Astrocyte of the spinal cord (primary cell): ENCODE data around the gene HOXB6.
A peak's percentile ranks its signal among the peaks of the same experiment; 100 is the strongest.

ENCODE experiments used
- DNase-seq: peaks from one replicate; pipeline ENCODE4 v3.0.0; 2011; ENCODE audit warnings: low read depth, low spot score
- H3K4me3 ChIP-seq: 2 replicates; pipeline ENCODE4 v1.5.1; 2011; ENCODE audit warnings: low read depth, mild to moderate bottlenecking, low read length, moderate library complexity
- in situ Hi-C: cut with HindIII; loops from 2 replicates; pipeline ENCODE4 v1.10.0; 2017; ENCODE audit warnings: low sequenced_read_pairs
- TF ChIP-seq, protein P1 (sequence below): IDR thresholded peaks from 2 replicates; pipeline ENCODE4 v1.5.1; 2012; ENCODE audit warnings: low read depth, mild to moderate bottlenecking, low read length, inconsistent platforms

Gene HOXB6

DNA sequence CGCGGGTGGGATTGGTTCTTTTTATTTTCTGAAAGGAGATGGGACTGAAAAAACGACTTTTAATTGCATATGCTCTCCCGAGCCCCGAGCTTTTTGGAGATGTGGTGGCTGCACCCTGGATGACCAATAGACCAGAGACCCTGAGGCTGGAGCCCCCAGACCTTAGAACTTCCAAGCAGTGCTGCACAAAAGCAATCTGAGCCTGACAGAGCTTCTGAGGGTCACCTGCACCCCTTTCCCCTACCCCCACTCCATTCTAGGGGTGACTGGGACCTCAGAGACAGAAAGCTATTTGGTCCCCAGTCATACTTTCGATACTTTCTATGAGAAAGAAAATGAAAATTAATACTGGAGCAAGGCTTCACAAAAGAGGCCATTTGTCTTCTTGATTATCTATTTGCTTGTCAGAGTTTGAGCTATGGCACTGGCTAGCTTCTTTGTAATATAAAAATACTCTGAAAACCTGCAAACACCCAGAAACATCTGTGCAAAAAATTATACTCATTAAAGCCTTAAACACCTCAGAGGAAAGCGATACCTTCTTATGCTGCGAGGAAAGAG, 30.2 kb downstream of the HOXB6 start:
- in situ Hi-C loops = no loop called here
- peak overlapping the region; percentile 77 for H3K4me3 ChIP-seq
- TF ChIP-seq, protein P1, sequence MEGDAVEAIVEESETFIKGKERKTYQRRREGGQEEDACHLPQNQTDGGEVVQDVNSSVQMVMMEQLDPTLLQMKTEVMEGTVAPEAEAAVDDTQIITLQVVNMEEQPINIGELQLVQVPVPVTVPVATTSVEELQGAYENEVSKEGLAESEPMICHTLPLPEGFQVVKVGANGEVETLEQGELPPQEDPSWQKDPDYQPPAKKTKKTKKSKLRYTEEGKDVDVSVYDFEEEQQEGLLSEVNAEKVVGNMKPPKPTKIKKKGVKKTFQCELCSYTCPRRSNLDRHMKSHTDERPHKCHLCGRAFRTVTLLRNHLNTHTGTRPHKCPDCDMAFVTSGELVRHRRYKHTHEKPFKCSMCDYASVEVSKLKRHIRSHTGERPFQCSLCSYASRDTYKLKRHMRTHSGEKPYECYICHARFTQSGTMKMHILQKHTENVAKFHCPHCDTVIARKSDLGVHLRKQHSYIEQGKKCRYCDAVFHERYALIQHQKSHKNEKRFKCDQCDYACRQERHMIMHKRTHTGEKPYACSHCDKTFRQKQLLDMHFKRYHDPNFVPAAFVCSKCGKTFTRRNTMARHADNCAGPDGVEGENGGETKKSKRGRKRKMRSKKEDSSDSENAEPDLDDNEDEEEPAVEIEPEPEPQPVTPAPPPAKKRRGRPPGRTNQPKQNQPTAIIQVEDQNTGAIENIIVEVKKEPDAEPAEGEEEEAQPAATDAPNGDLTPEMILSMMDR = no peak
- no peak for DNase-seq

DNA sequence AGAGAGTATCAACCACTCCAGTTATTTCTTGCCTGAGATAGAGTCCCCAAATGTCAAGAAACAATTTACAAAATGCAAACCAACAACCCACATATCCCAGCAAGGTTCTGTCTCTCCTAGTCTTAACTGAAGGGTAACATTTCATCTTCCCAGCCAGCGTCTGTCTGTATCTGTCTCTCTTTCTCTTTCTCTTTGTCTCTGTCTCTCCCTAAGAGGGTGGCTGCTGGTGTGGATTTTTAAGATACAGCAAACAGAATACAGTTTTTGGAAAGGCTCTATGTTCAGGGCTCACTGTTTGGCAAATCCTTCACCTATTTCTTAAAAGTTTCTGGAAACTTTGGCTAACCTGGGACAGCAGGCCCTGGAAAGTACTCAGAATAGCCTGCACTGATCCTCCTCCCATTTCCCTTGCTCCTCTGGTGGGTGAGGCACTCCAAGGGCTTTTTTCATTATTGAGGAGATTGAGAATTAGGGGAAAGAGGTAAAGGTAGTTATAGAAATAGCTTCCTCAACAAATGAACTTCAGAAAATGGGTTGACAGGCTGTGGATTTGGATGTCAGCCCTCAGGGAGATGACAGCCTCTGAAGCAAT, 32.9 kb downstream of the HOXB6 start:
- in situ Hi-C loops = no loop called here
- DNase-seq = no peak
- TF ChIP-seq, protein P1 = no peak
- H3K4me3 ChIP-seq = peak overlapping the region; percentile 77

DNA sequence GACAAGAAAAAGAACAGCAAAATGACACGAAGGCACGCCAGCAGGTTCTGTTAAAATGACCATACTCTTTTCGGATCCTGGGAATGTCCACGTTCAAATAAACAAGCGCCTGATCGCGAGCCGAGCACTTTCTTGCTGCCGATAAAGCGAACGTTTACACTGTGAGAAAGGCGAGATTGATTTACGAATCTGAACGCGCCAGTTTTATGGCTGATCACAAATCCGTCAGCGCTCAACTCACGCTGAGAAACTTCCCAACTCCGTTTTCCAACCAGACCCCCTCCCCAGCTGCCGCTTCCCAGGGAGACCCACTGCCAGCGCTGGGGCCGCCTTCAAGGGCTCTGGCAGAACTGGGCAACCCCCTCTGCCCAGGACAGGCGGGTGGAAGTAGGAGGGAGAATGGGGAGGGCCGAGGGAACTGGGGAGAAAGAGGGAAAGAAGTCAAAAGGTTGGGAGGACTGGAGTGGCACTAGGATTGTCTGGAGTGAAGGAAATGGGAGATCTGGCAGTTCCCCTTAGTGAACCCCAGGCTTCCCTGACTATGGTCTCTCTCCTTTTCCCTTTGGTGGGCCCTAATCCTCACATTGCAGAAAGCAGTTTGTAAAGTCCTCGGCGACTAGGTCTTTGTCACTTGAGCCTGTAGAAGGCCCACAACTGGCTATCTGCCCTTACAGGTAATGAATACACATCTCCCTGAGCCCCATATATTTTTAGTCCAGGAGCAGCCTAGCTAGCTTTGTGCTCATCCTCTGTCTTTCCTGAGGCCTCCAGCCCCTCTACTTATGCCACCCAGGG, 33.6 kb downstream of the HOXB6 start:
- H3K4me3 ChIP-seq = peak overlapping the region; percentile 77
- TF ChIP-seq, protein P1 = no peak
- in situ Hi-C loops = no loop called here
- DNase-seq = no peak

DNA sequence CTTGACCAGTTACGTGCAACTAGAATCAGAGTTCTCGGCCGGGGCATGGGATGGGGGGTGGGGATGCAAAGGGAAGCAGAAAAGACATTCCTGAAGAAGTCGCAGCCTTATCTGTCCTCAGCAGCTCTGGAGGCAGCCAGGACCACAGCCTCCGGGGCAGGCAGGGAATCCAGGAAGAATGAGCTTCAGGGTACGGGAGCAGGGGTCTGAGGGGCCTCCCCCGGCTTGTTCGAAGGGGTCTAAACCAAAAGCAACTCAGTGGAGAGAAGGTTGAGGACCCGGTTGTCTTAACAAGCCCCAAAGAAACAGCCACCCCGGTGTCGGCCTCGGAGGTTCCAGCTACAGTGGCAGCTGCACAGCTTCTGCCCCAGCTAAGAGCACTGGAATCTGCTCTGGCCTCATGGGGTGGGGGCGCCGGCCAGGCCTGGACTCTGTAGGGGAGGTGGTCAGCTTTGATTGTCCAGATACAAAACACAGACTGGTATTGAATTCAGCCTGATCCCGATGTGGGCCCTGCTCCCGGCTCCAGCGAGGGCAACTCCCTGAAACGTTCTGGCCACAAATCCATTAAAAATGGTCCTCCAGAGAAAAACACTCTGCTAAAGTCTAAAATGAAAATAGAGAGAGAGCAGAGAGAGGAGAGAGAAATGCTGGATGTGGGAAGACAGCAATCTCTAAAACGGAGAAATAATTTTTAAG, 34.3 kb downstream of the HOXB6 start:
- H3K4me3 ChIP-seq = peak overlapping the region; percentile 77
- in situ Hi-C loops = no loop called here
- TF ChIP-seq, protein P1 = no peak
- DNase-seq = no peak

DNA sequence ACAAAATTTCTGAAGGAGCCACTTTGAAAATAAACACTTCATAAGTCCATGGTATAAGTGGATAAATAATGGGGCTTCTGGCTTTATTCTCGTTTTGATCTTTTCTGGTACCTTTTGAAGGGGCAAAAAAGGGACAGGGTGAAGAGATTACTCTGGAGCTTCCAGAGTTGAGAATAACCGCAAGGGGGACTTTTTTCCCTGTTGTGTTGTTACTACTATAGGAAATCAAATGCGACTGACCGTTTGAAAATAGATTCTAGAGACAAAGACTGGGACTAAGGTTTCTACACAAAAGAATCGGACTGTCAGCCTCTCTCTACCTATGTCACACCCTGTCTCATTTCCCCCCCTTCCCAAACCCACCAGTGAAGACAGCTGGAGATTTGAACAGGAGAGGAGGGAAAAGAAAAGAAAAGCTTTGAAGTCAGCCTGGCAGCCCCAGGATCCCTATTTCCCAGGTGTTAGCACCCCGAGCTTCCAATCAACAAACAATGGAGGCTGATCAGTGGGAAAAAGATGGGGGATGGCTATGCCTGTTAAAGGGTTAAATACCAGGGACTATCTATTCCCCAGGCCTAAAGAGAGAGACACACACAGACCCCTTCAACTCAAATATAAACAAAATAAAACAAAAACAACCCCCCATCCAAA, 35.0 kb downstream of the HOXB6 start:
- DNase-seq = no peak
- in situ Hi-C loops = no loop called here
- TF ChIP-seq, protein P1 = no peak

DNA sequence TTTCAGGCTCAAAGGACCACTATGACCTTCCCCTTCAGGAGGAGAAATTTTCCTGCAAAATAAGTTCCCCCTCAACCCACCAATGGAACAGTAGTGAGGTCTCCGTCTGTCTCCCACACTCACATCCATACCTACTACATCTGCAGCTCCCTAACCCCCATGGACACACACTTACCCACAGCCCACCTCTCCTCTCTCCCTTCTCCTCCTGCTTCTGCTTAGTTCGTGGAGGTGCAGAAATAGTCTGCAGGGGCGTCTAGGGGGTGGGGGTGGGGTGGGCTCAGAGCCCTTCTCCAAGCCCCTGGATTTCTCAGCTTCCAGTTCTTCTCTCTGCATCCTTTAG, 35.6 kb downstream of the HOXB6 start:
- in situ Hi-C loops = no loop called here
- peak overlapping the region; percentile 77 for H3K4me3 ChIP-seq
- TF ChIP-seq, protein P1 = no peak
- no peak for DNase-seq

More for the DNA sequence above, 35.0 kb downstream of the HOXB6 start:
- H3K4me3 ChIP-seq = peak overlapping the region; percentile 77
